Measurements from ENCODE around the gene SNAI1. TPM values are rescaled to one million over a fixed set of nuclear protein-coding genes. Genes with fewer than 3 reads are reported as not detected.

Gene SNAI1
- total RNA-seq, 1 donor from 2014 or later, result 1.4 TPM

DNA sequence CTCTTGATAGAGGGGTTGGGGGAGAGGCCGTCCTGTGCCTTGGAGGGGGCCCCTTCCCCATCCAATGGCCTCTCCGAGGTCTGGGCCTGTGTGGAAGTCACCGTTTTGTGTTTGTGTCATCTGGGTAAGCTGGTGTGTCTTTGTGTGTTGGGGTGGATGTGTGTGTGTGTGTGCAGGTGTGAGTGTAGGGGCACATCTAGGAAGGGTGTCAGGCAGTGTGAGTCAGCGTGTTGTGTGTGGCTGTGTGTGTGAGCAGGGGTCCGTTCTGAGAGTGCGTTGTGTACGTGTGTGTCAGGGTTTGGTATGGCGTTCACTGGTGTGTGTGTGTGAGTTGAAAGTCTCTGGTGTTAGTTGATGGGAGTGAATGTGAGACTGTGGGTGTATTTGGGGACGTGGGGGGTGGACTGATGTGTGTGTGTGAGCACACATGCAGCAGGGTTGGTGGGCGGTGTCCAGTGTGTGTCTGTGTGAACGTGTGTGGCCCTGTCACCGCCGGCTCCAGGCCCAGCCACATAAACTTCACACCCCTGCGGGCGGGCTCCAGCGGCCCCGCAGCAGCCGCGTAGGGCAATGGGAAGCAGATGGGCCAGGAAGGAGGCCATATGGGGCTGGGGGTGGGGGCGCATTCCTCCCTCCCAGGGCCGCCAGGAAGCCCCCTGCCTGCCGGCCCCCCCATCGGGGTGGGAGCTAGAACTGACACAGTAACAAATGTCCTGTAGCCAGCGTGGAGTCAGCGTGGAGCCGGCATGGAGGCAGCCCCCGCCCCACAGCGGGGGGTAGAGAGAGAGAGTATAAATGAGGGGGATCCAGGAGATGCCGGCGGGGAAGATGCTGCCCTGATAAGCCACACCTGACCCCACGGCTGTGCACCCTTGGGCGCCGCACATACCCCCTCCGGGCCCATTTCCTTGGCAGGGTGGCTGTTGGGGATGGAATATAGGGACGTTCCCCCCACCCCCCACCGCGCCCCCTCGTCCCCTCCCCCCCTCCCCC, 32.1 kb downstream of the SNAI1 start:
- TF ChIP-seq, protein P1, sequence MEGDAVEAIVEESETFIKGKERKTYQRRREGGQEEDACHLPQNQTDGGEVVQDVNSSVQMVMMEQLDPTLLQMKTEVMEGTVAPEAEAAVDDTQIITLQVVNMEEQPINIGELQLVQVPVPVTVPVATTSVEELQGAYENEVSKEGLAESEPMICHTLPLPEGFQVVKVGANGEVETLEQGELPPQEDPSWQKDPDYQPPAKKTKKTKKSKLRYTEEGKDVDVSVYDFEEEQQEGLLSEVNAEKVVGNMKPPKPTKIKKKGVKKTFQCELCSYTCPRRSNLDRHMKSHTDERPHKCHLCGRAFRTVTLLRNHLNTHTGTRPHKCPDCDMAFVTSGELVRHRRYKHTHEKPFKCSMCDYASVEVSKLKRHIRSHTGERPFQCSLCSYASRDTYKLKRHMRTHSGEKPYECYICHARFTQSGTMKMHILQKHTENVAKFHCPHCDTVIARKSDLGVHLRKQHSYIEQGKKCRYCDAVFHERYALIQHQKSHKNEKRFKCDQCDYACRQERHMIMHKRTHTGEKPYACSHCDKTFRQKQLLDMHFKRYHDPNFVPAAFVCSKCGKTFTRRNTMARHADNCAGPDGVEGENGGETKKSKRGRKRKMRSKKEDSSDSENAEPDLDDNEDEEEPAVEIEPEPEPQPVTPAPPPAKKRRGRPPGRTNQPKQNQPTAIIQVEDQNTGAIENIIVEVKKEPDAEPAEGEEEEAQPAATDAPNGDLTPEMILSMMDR (conservative IDR thresholded peaks at IDR 0.05; ENCODE audit: low read depth, low read length), result no peak

DNA sequence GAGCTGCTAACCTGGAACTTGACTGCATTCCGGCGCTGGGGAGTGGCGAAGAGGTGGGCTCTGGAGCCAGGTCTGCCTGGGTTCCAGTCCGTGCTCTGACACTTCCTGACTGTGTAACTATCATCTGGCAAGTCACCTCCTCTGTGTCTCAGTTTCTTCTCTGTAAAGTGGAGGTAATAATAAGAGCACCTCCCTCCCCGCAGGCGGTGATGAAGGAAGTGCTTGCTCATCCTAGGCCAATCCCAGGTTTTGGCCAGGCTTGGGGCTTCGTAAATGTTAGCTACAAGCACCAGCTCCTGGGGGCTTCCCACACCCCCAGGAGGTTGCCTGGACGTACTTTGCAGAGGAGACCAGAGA, 32.8 kb downstream of the SNAI1 start:
- TF ChIP-seq, protein P1 (conservative IDR thresholded peaks at IDR 0.05; ENCODE audit: low read depth, low read length), result no peak
- no peak for DNase-seq (ENCODE audit: low read depth)
- H3K4me3 ChIP-seq (ENCODE audit: low read depth, low read length), result no peak overlapping the region

More for the DNA sequence above, 32.1 kb downstream of the SNAI1 start:
- H3K4me3 ChIP-seq (ENCODE audit: low read depth, low read length), result no peak overlapping the region
- no peak for DNase-seq (ENCODE audit: low read depth)

DNA sequence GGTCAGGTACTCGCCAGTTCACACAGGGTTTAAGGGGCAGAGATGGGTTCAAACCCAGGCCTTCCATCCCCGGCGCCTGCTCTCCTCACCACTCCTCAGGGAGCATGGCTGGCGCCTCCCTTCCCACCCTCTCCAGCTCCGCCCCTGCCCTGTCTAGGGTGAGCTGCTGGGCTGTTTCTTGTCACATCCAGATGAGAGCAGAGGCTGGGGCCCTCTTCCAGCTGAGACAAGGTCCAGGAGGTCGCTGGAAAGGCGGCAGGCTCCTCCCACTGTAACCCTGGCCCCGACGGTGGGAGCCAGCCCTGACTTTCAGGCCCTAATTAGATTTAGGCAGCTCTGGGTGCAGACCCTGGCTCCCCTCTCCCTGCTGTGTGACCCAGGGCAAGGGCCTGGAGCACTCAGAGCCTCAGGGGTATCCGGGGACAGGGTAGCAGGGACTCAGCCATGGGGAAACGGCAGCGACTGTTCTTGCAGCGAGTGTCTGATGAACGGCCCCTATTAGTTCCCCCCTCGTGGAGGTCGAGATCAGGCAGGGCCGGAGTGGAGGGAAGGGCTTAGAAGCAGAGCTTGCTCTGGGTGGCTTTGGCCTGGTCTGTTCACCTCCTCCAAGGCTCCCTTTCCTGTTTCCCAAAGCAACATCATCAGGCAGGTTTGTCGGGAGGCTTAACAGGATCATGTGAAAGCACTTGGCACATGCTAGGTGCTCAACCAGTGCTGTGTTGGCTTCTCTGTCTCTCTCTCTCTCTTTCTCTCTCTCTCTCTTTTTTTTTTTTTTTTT, 33.4 kb downstream of the SNAI1 start:
- TF ChIP-seq, protein P1 (conservative IDR thresholded peaks at IDR 0.05; ENCODE audit: low read depth, low read length), result no peak
- DNase-seq (ENCODE audit: low read depth), result no peak
- H3K4me3 ChIP-seq (ENCODE audit: low read depth, low read length), result no peak overlapping the region

DNA sequence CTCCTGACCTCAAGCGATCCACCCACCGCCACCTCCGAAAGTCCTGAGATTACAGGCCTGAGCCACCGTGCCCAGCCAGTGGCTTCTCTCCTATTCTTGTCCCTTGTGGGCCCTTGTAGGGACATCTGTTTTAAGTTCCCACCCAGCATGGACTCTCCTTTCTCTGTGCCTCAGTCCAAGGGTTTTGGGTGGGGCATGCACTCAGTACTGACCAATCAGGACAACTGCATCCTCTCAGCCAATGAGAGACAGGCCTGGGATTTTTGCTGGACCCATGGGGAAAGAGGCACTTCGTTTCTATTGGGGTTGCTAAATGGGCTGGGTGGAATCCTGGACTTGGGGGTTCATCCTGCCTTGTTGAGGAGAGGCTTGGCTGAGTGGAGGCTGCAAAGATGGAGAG, 34.4 kb downstream of the SNAI1 start:
- DNase-seq (ENCODE audit: low read depth), result no peak
- TF ChIP-seq, protein P1 (conservative IDR thresholded peaks at IDR 0.05; ENCODE audit: low read depth, low read length), result no peak
- no peak overlapping the region for H3K4me3 ChIP-seq (ENCODE audit: low read depth, low read length)

DNA sequence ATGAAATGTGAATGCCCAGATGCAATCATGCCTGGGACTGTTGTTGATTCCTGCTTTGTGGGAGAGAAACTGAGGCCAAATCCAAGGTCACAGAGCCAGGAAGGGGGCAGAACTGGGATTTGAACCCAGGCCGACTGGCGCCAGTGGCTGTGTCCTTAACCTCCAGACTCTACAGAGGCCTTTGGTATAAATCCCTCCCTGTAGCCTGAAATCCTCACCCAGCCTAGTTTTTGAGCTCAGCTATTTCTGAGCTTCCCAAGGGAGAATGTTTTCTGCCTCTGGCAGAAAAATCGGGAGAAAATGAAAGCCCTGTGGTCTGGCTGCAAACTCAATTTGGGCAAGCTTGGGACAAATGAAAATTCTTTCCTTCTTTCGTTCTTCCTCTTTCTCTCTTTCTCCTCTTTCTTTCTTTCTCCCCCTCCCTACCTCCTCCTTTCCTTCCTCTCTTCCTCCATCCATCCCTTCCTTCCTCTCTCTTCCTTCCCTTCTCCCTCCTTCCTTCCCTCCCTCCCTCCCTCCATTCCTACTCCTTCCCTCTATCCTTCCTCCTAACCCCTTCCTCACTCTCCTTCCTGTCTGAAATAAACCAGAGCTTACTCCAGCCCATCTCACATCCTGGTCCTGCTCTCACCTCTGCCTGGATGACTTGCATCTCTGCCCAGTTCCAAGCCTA, 34.9 kb downstream of the SNAI1 start:
- TF ChIP-seq, protein P1 (conservative IDR thresholded peaks at IDR 0.05; ENCODE audit: low read depth, low read length), result no peak
- no peak for DNase-seq (ENCODE audit: low read depth)
- no peak overlapping the region for H3K4me3 ChIP-seq (ENCODE audit: low read depth, low read length)

DNA sequence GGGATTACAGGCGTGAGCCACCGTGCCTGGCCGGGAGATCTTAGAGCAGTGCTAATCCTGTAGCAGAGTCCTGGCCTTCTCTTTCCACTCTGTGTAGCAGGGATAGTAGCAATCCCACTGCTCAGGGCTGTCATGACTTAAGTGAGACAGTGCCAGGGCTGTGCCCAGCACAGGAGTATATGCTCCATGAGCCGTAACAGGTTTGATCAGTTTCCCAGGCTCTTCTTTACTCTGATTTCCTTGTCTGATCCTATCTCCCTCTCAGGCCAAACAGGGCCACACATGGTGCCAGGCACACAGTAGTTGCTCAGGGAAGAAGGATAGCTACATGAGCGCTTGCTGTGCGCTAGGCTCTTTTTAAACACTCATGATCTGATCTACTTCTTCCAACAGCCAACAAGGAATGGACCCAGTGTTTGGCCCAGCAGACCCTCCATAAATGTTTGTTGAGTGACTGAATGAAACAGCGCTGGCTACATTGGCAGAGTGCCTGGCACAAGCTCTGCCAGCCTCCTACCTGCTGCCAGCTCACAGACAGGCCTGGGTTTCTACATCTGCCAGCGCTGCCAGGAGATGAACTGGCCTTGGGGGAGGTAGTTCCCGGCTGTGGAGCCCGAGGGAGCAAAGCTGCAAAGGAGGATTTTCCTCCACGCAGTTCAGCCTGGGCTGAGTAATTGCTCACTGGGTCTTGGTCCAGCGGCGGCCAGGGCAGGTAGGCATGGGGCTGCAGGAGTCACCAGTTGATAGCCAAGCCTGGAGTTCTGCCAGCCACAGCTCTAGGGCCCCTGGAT, 36.9 kb downstream of the SNAI1 start:
- no peak for DNase-seq (ENCODE audit: low read depth)
- H3K4me3 ChIP-seq (ENCODE audit: low read depth, low read length), result no peak overlapping the region
- TF ChIP-seq, protein P1 (conservative IDR thresholded peaks at IDR 0.05; ENCODE audit: low read depth, low read length), result no peak

Measured in epithelial cell of proximal tubule (primary cell).